Stimulated activated CD4-positive, alpha-beta T cell treated with anti-CD3 and anti-CD28 coated beads, Interleukin-15, amount 100 ng/mL, for 24 hours (primary cell): ENCODE measurements around the gene SDK1.

Experiments
- DNase-seq: peaks from one replicate; pipeline ENCODE4 v3.0.0-alpha.2; 2020

SDK1 gene

GRCh38 chr7:3425087-3425486 is 124.0 kb downstream of the SDK1 start:
- DNase-seq: no peak

- DNase-seq: no peak
Observed at GRCh38 chr7:3426064-3426463, 125.0 kb downstream of the SDK1 start.

- no peak for DNase-seq
Observed at GRCh38 chr7:3427957-3428356, 126.9 kb downstream of the SDK1 start.

- no peak for DNase-seq
Observed at GRCh38 chr7:3429981-3430380, 128.9 kb downstream of the SDK1 start.

- no peak for DNase-seq
Observed at GRCh38 chr7:3430588-3430987, 129.5 kb downstream of the SDK1 start.

GRCh38 chr7:3431306-3431705 is 130.3 kb downstream of the SDK1 start:
- no peak for DNase-seq

GRCh38 chr7:3432911-3433310 is 131.9 kb downstream of the SDK1 start:
- DNase-seq: no peak

GRCh38 chr7:3434611-3435010 is 133.6 kb downstream of the SDK1 start:
- DNase-seq: no peak

- DNase-seq: no peak
Observed at GRCh38 chr7:3436112-3436511, 135.1 kb downstream of the SDK1 start.

GRCh38 chr7:3436746-3437145 is 135.7 kb downstream of the SDK1 start:
- no peak for DNase-seq

GRCh38 chr7:3437467-3437866 is 136.4 kb downstream of the SDK1 start:
- DNase-seq: no peak

- DNase-seq: no peak
Observed at GRCh38 chr7:3438352-3438751, 137.3 kb downstream of the SDK1 start.

GRCh38 chr7:3439333-3440030 is 138.4 kb downstream of the SDK1 start:
- no peak for DNase-seq

GRCh38 chr7:3440509-3440908 is 139.5 kb downstream of the SDK1 start:
- DNase-seq: no peak

- no peak for DNase-seq
Observed at GRCh38 chr7:3443716-3444115, 142.7 kb downstream of the SDK1 start.

- DNase-seq: no peak
Observed at GRCh38 chr7:3446786-3447185, 145.7 kb downstream of the SDK1 start.

GRCh38 chr7:3451701-3452100 is 150.6 kb downstream of the SDK1 start:
- DNase-seq: no peak

GRCh38 chr7:3453398-3453797 is 152.3 kb downstream of the SDK1 start:
- no peak for DNase-seq

- DNase-seq: no peak
Observed at GRCh38 chr7:3455806-3456595, 154.9 kb downstream of the SDK1 start.

- no peak for DNase-seq
Observed at GRCh38 chr7:3459111-3459510, 158.1 kb downstream of the SDK1 start.

GRCh38 chr7:3461923-3462322 is 160.9 kb downstream of the SDK1 start:
- DNase-seq: peak; percentile 72

GRCh38 chr7:3463696-3464095 is 162.6 kb downstream of the SDK1 start:
- no peak for DNase-seq

- DNase-seq: peak; percentile 49
Observed at GRCh38 chr7:3464900-3465622, 164.0 kb downstream of the SDK1 start.

GRCh38 chr7:3466261-3466660 is 165.2 kb downstream of the SDK1 start:
- DNase-seq: no peak
